ENCODE measurements around the gene KLHDC1.
"Not testable (repeated sequence)": the region's sequence is repeated elsewhere in the genome, so short reads cannot be mapped to it uniquely, and the experiment has no call there.

Gene KLHDC1, protein sequence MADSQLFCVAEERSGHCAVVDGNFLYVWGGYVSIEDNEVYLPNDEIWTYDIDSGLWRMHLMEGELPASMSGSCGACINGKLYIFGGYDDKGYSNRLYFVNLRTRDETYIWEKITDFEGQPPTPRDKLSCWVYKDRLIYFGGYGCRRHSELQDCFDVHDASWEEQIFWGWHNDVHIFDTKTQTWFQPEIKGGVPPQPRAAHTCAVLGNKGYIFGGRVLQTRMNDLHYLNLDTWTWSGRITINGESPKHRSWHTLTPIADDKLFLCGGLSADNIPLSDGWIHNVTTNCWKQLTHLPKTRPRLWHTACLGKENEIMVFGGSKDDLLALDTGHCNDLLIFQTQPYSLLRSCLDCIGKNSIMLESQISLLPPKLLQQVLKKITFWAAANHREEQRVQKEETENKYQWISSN

DNA sequence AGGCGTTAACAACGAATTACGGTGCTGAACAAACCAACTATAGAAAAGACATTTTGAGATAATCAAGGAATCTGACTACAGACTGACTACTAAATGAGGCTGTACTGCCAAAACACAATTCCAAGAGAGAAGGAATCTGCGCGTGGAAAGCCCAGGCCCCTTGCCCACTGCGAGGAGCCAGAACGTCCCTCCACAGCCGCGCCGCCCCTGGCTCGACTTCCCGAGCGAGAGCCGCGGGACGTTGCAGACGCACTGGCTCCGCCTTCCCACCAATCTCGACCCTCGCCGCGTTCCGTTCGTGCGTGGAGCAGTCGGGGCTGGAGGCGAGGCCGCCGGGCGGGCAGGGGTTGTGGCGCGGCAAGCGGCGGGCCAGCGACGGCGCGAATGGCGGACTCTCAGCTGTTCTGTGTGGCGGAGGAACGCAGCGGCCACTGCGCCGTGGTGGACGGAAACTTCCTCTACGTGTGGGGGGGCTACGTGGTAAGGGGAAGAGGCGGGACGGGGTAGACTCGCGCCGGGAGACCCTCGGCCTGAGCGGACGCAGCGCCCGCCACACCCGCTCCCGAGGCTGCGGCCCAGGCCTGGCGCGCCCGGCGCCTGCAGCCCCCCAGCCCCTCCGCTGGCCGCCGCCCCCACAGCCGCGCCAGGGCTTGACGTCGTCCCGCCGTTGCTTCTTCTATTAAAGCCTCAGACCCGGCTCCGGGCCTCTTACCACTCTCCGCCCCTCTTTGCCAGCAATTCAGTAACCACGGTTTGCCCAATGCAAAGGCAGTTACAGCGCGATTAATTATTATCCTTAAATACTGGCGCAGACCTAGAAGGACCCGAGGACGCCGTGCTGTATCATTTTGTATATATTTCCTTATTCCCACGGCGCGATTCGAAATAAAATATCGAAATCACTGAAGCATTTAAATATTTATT lies at the start of gene KLHDC1:
Gene KLHDC1, plus strand, starts transcription at position 310 of the 924 bp plus-strand sequence. Its CDS starts 75 bp downstream, at position 385.
- in situ Hi-C loops (cut with MboI; ENCODE audit: low pct_unique_long_range_greater_than_20kb, low sequenced_read_pairs), result no loop called here
- peak; percentile 72 for DNase-seq

GRCh38 chr14:49653508-49653907 lies 39.4 kb upstream of the KLHDC1 start:
- in situ Hi-C loops (cut with MboI; ENCODE audit: low pct_unique_long_range_greater_than_20kb, low sequenced_read_pairs), result no loop called here
- DNase-seq, result no peak

- in situ Hi-C loops (cut with MboI; ENCODE audit: low pct_unique_long_range_greater_than_20kb, low sequenced_read_pairs), result no loop called here
These were observed 38.4 kb upstream of the KLHDC1 start for GRCh38 chr14:49654511-49654910.

GRCh38 chr14:49657500-49657899 lies 35.4 kb upstream of the KLHDC1 start:
- in situ Hi-C loops (cut with MboI; ENCODE audit: low pct_unique_long_range_greater_than_20kb, low sequenced_read_pairs); DNase-seq: not testable (repeated sequence)

More at GRCh38 chr14:49654511-49654910, 38.4 kb upstream of the KLHDC1 start:
- no peak for DNase-seq

GRCh38 chr14:49659526-49660455 lies 33.1 kb upstream of the KLHDC1 start:
- no peak for DNase-seq
- in situ Hi-C loops (cut with MboI; ENCODE audit: low pct_unique_long_range_greater_than_20kb, low sequenced_read_pairs), result no loop called here

- in situ Hi-C loops (cut with MboI; ENCODE audit: low pct_unique_long_range_greater_than_20kb, low sequenced_read_pairs), result no loop called here
- DNase-seq, result no peak
These were observed 22.4 kb upstream of the KLHDC1 start for GRCh38 chr14:49670475-49670874.

DNA sequence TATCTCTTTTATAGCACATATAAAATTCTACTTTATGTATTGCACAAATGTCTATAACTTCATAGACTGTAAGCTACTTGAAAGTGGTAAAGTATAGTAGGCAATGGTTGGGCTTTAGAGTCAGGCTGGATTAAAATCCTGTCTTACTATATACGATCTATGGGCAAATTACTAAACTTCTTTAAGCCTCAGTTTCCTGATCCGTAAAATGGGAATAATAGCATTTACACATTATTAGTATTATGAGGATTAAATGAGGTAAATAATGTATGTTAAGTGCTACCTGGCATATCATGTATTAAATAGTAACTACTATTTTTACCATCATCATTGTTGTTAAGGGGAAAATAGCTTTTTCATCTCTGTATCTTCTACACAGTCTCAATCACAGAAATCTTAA lies 19.3 kb upstream of the KLHDC1 start:
- no peak for DNase-seq
- in situ Hi-C loops (cut with MboI; ENCODE audit: low pct_unique_long_range_greater_than_20kb, low sequenced_read_pairs), result no loop called here

GRCh38 chr14:49677643-49678042 lies 15.3 kb upstream of the KLHDC1 start:
- no peak for DNase-seq
- in situ Hi-C loops (cut with MboI; ENCODE audit: low pct_unique_long_range_greater_than_20kb, low sequenced_read_pairs), result no loop called here

GRCh38 chr14:49679271-49679670 lies 13.6 kb upstream of the KLHDC1 start:
- DNase-seq, result no peak
- in situ Hi-C loops (cut with MboI; ENCODE audit: low pct_unique_long_range_greater_than_20kb, low sequenced_read_pairs), result no loop called here

- DNase-seq, result no peak
- in situ Hi-C loops (cut with MboI; ENCODE audit: low pct_unique_long_range_greater_than_20kb, low sequenced_read_pairs), result no loop called here
These were observed 6.5 kb upstream of the KLHDC1 start for GRCh38 chr14:49686425-49686824.

DNA sequence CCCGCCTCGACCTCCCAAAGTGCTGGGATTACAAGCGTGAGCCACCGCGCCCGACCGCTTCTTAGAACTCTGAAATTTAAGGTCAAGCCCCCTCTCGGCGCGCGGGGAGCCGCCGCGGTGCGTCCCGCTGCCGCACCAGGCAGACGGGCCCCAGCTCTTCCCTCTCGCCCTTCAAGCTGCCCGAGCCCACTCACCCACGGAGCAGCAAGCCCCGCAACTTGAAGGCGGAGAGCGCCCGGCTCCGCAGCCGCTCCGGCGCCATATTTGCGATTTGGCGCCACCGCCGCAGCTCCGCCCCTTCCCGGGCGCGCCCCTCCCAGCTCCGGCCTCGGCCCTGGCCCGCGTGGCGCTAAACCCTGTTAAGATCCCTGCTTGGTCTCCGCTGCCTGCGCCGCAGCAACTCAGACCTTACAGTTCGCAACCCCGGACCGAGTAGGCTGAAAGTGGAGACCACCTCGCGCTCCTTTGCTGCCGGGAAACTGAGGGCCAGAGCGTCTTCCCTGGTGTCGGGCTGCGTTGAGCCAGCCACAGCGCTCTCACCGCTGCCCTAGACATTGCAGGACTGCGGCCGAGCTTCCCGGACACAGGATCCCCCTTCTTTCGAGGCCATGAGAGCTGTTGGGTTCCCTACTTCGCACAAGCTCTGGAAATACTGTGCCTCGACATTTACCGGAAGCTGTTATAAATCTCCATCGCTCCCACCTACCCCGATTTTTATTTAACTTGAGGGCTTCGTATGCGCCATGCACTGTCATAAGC lies 4.8 kb upstream of the KLHDC1 start, which contains the start of gene POLE2:
Gene POLE2, minus strand, starts transcription at position 273 of the 759 bp plus-strand sequence. Its CDS starts 11 bp downstream, at position 262.
- peak; percentile 83 for DNase-seq
- in situ Hi-C loops (cut with MboI; ENCODE audit: low pct_unique_long_range_greater_than_20kb, low sequenced_read_pairs), result no loop called here

- DNase-seq, result no peak
- in situ Hi-C loops (cut with MboI; ENCODE audit: low pct_unique_long_range_greater_than_20kb, low sequenced_read_pairs), result no loop called here
These were observed 4.3 kb upstream of the KLHDC1 start for GRCh38 chr14:49688701-49689030.

GRCh38 chr14:49691031-49691430 lies 1.9 kb upstream of the KLHDC1 start:
- in situ Hi-C loops (cut with MboI; ENCODE audit: low pct_unique_long_range_greater_than_20kb, low sequenced_read_pairs), result no loop called here

DNA sequence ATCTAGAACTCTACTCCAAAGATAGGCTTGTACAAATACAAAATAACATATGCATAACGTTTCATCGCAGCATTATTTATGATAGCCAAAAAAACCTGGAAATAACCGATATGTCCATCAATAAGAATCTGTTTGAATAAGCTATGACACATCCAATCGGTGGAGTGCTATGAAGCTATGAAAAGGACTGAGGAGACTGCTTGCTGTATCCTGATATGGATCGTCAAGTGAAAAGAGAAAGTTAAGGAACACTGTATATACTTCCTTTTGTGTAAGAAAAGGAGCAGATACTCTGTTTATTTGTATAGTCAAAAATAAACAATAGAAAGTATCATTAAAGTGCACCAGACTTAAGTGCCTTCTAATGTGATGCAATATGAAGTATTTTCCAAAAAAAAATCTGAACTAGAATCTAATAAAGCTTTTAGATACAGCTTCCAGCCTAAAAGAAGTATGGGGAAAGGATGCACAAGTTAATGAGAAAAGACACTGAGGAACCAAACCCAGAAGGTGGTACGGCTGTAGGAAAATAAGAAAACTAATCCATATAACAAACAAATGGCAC lies 645 bp upstream of the KLHDC1 start:
- in situ Hi-C loops (cut with MboI; ENCODE audit: low pct_unique_long_range_greater_than_20kb, low sequenced_read_pairs), result no loop called here
- DNase-seq, result no peak

More at GRCh38 chr14:49691031-49691430, 1.9 kb upstream of the KLHDC1 start:
- peak; percentile 57 for DNase-seq

DNA sequence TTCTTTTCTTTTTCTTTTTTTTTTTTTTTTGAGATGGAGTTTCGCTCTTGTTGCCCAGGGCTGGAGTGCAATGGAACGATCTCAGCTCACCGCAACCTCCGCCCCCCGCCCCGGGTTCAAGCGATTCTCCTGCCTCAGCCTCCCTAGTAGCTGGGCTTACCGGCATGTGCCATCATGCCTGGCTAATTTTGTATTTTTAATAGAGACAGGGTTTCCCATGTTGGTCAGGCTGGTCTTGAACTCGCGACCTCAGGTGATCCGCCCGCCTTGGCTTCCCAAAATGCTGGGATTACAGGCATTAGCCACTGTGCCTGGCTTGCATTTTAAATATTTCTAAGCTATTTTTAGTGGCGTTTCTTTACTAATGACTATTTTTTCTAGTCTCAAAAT lies 810 bp downstream of the KLHDC1 start:
- DNase-seq; in situ Hi-C loops (cut with MboI; ENCODE audit: low pct_unique_long_range_greater_than_20kb, low sequenced_read_pairs): not testable (repeated sequence)

- in situ Hi-C loops (cut with MboI; ENCODE audit: low pct_unique_long_range_greater_than_20kb, low sequenced_read_pairs), result no loop called here
- DNase-seq, result no peak
These were observed 9.8 kb downstream of the KLHDC1 start for GRCh38 chr14:49702725-49703124.

DNA sequence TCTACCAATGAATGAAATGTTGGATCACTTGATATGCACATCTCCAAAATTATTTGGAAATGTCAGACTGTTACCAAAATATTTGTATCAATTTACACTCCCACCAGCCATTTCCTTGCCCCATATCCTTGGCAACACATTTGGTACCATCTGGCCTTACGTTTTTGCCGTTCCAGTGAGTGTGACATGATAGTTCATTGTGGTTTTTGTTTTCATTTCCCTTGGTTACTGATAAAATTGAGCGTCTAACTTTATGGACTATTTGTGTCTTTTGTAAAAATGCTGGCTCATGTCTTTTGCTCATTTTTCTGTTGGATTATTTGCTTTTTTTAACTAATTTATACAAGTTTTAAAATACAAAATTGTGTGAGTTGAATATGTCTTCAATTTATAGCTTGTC lies 11.0 kb downstream of the KLHDC1 start:
- no peak for DNase-seq
- in situ Hi-C loops (cut with MboI; ENCODE audit: low pct_unique_long_range_greater_than_20kb, low sequenced_read_pairs), result no loop called here

- DNase-seq; in situ Hi-C loops (cut with MboI; ENCODE audit: low pct_unique_long_range_greater_than_20kb, low sequenced_read_pairs): not testable (repeated sequence)
These were observed 11.6 kb downstream of the KLHDC1 start for GRCh38 chr14:49704471-49704870.

All from KBM-7 (cell line).